Loucy (cell line): ENCODE measurements around the gene PLEKHB2.

ENCODE experiments used
- EZH2phosphoT487 ChIP-seq: fragments of 200-600 bp; IDR thresholded peaks from 2 replicates; pipeline ENCODE4 v1.6.1; 2018; ENCODE audit warnings: antibody characterized with exemption, mild to moderate bottlenecking, moderate library complexity, borderline replicate concordance
- TF ChIP-seq, protein P1 (sequence below): fragments of 200-600 bp; sonication (generic); conservative IDR thresholded peaks from 2 replicates; pipeline ENCODE4 v1.5.1; 2014; ENCODE audit warnings: mild to moderate bottlenecking, antibody characterized with exemption, low read length

DNA sequence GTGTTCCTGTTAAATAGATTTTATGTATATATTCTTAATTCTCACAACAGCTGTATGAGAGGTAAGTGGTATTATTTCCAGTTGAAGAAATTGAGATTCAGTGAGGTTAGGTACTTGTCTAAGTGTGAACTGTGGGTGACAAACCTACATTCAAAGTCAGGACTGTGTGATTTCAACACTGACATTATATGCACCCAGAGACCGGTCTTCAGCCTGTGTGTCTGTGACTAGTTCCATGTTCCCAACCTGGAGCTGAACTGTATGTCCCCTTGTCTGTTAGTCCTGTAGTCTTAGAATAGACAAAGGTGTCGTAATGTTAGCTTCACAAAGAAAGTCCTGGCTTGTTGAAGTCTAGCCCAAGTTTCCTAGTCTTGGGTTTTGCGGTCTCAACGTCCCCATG, 17.4 kb downstream of the PLEKHB2 start:
- TF ChIP-seq EZH2phosphoT487: no peak
- TF ChIP-seq, protein P1, sequence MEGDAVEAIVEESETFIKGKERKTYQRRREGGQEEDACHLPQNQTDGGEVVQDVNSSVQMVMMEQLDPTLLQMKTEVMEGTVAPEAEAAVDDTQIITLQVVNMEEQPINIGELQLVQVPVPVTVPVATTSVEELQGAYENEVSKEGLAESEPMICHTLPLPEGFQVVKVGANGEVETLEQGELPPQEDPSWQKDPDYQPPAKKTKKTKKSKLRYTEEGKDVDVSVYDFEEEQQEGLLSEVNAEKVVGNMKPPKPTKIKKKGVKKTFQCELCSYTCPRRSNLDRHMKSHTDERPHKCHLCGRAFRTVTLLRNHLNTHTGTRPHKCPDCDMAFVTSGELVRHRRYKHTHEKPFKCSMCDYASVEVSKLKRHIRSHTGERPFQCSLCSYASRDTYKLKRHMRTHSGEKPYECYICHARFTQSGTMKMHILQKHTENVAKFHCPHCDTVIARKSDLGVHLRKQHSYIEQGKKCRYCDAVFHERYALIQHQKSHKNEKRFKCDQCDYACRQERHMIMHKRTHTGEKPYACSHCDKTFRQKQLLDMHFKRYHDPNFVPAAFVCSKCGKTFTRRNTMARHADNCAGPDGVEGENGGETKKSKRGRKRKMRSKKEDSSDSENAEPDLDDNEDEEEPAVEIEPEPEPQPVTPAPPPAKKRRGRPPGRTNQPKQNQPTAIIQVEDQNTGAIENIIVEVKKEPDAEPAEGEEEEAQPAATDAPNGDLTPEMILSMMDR: no peak
